ENCODE results near the gene SLC12A3.

The SLC12A3 gene

DNA sequence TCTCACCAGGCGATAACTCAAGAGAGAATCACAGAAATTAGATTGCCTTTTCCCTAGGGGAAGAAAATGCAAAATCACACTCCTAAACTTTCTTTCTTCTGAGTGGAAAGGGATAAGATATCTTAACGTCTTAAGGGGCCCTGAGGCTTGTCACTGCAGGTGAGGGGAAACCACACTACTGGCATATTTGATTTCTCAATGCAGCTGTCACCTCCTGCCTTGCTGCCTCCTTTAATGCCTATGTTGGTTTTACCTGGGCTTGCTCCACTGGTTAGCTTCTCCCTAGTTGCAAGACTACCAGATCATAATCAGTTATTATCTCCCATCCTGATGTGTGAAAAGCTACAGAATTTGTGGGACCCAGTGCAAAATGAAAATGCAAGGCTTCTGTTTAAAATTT lies 62.5 kb downstream of the SLC12A3 start:
- H3K79me1 ChIP-seq (ENCODE audit: low read length): no peaks in the 10 kb centered on the region
- no CpG with 5 or more reads among the region's 2 CpGs for WGBS (ENCODE audit: extremely low coverage, insufficient coverage, low lambda C conversion rate)
- H3K36me3 ChIP-seq (ENCODE audit: control insufficient read depth, insufficient read depth, low read length): no peaks in the 10 kb centered on the region

GRCh38 chr16:56929639-56930038 lies 64.6 kb downstream of the SLC12A3 start:
- H2BK120ac ChIP-seq (ENCODE audit: low read depth, low read length): no peak overlapping the region
- no peak overlapping the region for H3K18ac ChIP-seq (ENCODE audit: low read length)
- H4K8ac ChIP-seq (ENCODE audit: low read depth, low read length): no peak overlapping the region
- no peak for DNase-seq
- no peak overlapping the region for H3K27ac ChIP-seq (ENCODE audit: low read depth, low read length)
- H2AK5ac ChIP-seq (ENCODE audit: low read length): no peak overlapping the region
- no peak overlapping the region for H3K23ac ChIP-seq (ENCODE audit: low read length)
- no peak overlapping the region for H3K4ac ChIP-seq (ENCODE audit: low read depth, low read length)
- peaks cover 23% of the 10 kb centered on the region for H3K79me2 ChIP-seq (ENCODE audit: control insufficient read depth, insufficient read depth, low read length)
- peaks cover 4% of the 10 kb centered on the region for H3K4me1 ChIP-seq (ENCODE audit: control insufficient read depth, low read depth, low read length)
- H3K9ac ChIP-seq (ENCODE audit: low read length): no peak overlapping the region
- H3K56ac ChIP-seq (ENCODE audit: low read length): no peak overlapping the region
- no CpG with 5 or more reads among the region's 4 CpGs for WGBS (ENCODE audit: extremely low coverage, insufficient coverage, low lambda C conversion rate)
- H3K27me3 ChIP-seq (ENCODE audit: insufficient read depth, low read length, poor library complexity): no peaks in the 10 kb centered on the region
- no peak overlapping the region for H2BK15ac ChIP-seq (replicated peaks; ENCODE audit: low read depth)
- no peak overlapping the region for H2BK5ac ChIP-seq (ENCODE audit: low read length)
- H3K4me3 ChIP-seq (ENCODE audit: low read length): no peak overlapping the region
- H3K79me1 ChIP-seq (ENCODE audit: low read length): peaks cover 5% of the 10 kb centered on the region
- H3K4me2 ChIP-seq (ENCODE audit: low read length): no peak overlapping the region
- H4K5ac ChIP-seq (ENCODE audit: low read length): no peak overlapping the region
- no peaks in the 10 kb centered on the region for H3K36me3 ChIP-seq (ENCODE audit: control insufficient read depth, insufficient read depth, low read length)

More for the DNA sequence above, 62.5 kb downstream of the SLC12A3 start:
- no peak overlapping the region for H3K4me3 ChIP-seq (ENCODE audit: low read length)
- no peak overlapping the region for H4K5ac ChIP-seq (ENCODE audit: low read length)
- H2AK5ac ChIP-seq (ENCODE audit: low read length): no peak overlapping the region
- H3K23ac ChIP-seq (ENCODE audit: low read length): no peak overlapping the region
- H2BK15ac ChIP-seq (replicated peaks; ENCODE audit: low read depth): no peak overlapping the region
- no peak overlapping the region for H3K27ac ChIP-seq (ENCODE audit: low read depth, low read length)
- no peak overlapping the region for H3K9ac ChIP-seq (ENCODE audit: low read length)
- no peak overlapping the region for H3K18ac ChIP-seq (ENCODE audit: low read length)
- no peak overlapping the region for H4K8ac ChIP-seq (ENCODE audit: low read depth, low read length)
- H3K56ac ChIP-seq (ENCODE audit: low read length): no peak overlapping the region
- no peak overlapping the region for H2BK120ac ChIP-seq (ENCODE audit: low read depth, low read length)
- H2BK5ac ChIP-seq (ENCODE audit: low read length): no peak overlapping the region
- H3K4ac ChIP-seq (ENCODE audit: low read depth, low read length): no peak overlapping the region
- no peak overlapping the region for H3K4me2 ChIP-seq (ENCODE audit: low read length)
- no peaks in the 10 kb centered on the region for H3K27me3 ChIP-seq (ENCODE audit: insufficient read depth, low read length, poor library complexity)
- H3K4me1 ChIP-seq (ENCODE audit: control insufficient read depth, low read depth, low read length): peaks cover 4% of the 10 kb centered on the region
- no peak for DNase-seq
- H3K79me2 ChIP-seq (ENCODE audit: control insufficient read depth, insufficient read depth, low read length): peaks cover 4% of the 10 kb centered on the region

GRCh38 chr16:56930486-56931270 lies 65.7 kb downstream of the SLC12A3 start:
- H2BK15ac ChIP-seq (replicated peaks; ENCODE audit: low read depth): no peak overlapping the region
- H3K79me2 ChIP-seq (ENCODE audit: control insufficient read depth, insufficient read depth, low read length): peaks cover 29% of the 10 kb centered on the region
- H2BK120ac ChIP-seq (ENCODE audit: low read depth, low read length): no peak overlapping the region
- H3K27ac ChIP-seq (ENCODE audit: low read depth, low read length): no peak overlapping the region
- no peaks in the 10 kb centered on the region for H3K27me3 ChIP-seq (ENCODE audit: insufficient read depth, low read length, poor library complexity)
- no peak overlapping the region for H3K4me2 ChIP-seq (ENCODE audit: low read length)
- H4K5ac ChIP-seq (ENCODE audit: low read length): no peak overlapping the region
- peaks cover 4% of the 10 kb centered on the region for H3K4me1 ChIP-seq (ENCODE audit: control insufficient read depth, low read depth, low read length)
- H4K8ac ChIP-seq (ENCODE audit: low read depth, low read length): no peak overlapping the region
- H3K4ac ChIP-seq (ENCODE audit: low read depth, low read length): no peak overlapping the region
- H3K9ac ChIP-seq (ENCODE audit: low read length): no peak overlapping the region
- WGBS (ENCODE audit: extremely low coverage, insufficient coverage, low lambda C conversion rate): no CpG with 5 or more reads among the region's 15 CpGs
- no peak overlapping the region for H3K18ac ChIP-seq (ENCODE audit: low read length)
- H3K23ac ChIP-seq (ENCODE audit: low read length): no peak overlapping the region
- H3K4me3 ChIP-seq (ENCODE audit: low read length): no peak overlapping the region
- H3K79me1 ChIP-seq (ENCODE audit: low read length): peaks cover 10% of the 10 kb centered on the region
- H2AK5ac ChIP-seq (ENCODE audit: low read length): no peak overlapping the region
- H2BK5ac ChIP-seq (ENCODE audit: low read length): no peak overlapping the region
- no peak for DNase-seq
- H3K56ac ChIP-seq (ENCODE audit: low read length): no peak overlapping the region
- H3K36me3 ChIP-seq (ENCODE audit: control insufficient read depth, insufficient read depth, low read length): no peaks in the 10 kb centered on the region

GRCh38 chr16:56931271-56931891 lies 66.4 kb downstream of the SLC12A3 start:
- Histone ChIP-seq H3K4me3 (ENCODE audit: low read length) (no peak overlapping the region), H3K27ac (ENCODE audit: low read depth, low read length) (no peak overlapping the region), H3K23ac (ENCODE audit: low read length) (peak overlapping the region; percentile 56), H3K56ac (ENCODE audit: low read length) (peak overlapping the region; percentile 91), H3K18ac (ENCODE audit: low read length) (peak overlapping the region; percentile 41), H2BK120ac (ENCODE audit: low read depth, low read length) (no peak overlapping the region), H3K79me1 (ENCODE audit: low read length) (peaks cover 10% of the 10 kb centered on the region), H3K79me2 (ENCODE audit: control insufficient read depth, insufficient read depth, low read length) (peaks cover 29% of the 10 kb centered on the region), H3K4ac (ENCODE audit: low read depth, low read length) (peak overlapping the region; percentile 94), H2BK5ac (ENCODE audit: low read length) (peak overlapping the region; percentile 71), H3K4me2 (ENCODE audit: low read length) (peak overlapping the region; percentile 34), H3K27me3 (ENCODE audit: insufficient read depth, low read length, poor library complexity) (no peaks in the 10 kb centered on the region), H2AK5ac (ENCODE audit: low read length) (peak overlapping the region; percentile 87), H3K9ac (ENCODE audit: low read length) (peak overlapping the region; percentile 60), H3K4me1 (ENCODE audit: control insufficient read depth, low read depth, low read length) (peaks cover 4% of the 10 kb centered on the region), H3K36me3 (ENCODE audit: control insufficient read depth, insufficient read depth, low read length) (no peaks in the 10 kb centered on the region), H4K8ac (ENCODE audit: low read depth, low read length) (no peak overlapping the region), H4K5ac (ENCODE audit: low read length) (no peak overlapping the region), H2BK15ac (replicated peaks; ENCODE audit: low read depth) (no peak overlapping the region)
- no CpG with 5 or more reads among the region's 25 CpGs for whole genome bisulfite sequencing (ENCODE audit: extremely low coverage, insufficient coverage, low lambda C conversion rate)
- peak; percentile 51 for DNase-seq

GRCh38 chr16:56931892-56932720 lies 67.1 kb downstream of the SLC12A3 start, which contains the start of gene HERPUD1:
HERPUD1 (plus strand) TSS chr16:56932142; CDS start chr16:56932245, 103 bp downstream.
- H3K79me2 ChIP-seq (ENCODE audit: control insufficient read depth, insufficient read depth, low read length): peaks cover 30% of the 10 kb centered on the region
- DNase-seq: peak; percentile 98
- H3K4ac ChIP-seq (ENCODE audit: low read depth, low read length): peak within 1 kb of the TSS; percentile 94
- peak within 1 kb of the TSS; percentile 87 for H2AK5ac ChIP-seq (ENCODE audit: low read length)
- no peak within 1 kb of the TSS for H2BK120ac ChIP-seq (ENCODE audit: low read depth, low read length)
- H3K18ac ChIP-seq (ENCODE audit: low read length): peak within 1 kb of the TSS; percentile 41
- peaks cover 5% of the 10 kb centered on the region for H3K36me3 ChIP-seq (ENCODE audit: control insufficient read depth, insufficient read depth, low read length)
- H3K4me2 ChIP-seq (ENCODE audit: low read length): peak within 1 kb of the TSS; percentile 88
- peak within 1 kb of the TSS; percentile 97 for H3K56ac ChIP-seq (ENCODE audit: low read length)
- H3K79me1 ChIP-seq (ENCODE audit: low read length): peaks cover 13% of the 10 kb centered on the region
- no peak within 1 kb of the TSS for H2BK15ac ChIP-seq (replicated peaks; ENCODE audit: low read depth)
- H4K8ac ChIP-seq (ENCODE audit: low read depth, low read length): no peak within 1 kb of the TSS
- H2BK5ac ChIP-seq (ENCODE audit: low read length): peak within 1 kb of the TSS; percentile 80
- no peak within 1 kb of the TSS for H4K5ac ChIP-seq (ENCODE audit: low read length)
- H3K27me3 ChIP-seq (ENCODE audit: insufficient read depth, low read length, poor library complexity): no peaks in the 10 kb centered on the region
- H3K4me3 ChIP-seq (ENCODE audit: low read length): peak within 1 kb of the TSS; percentile 88
- H3K27ac ChIP-seq (ENCODE audit: low read depth, low read length): no peak within 1 kb of the TSS
- H3K9ac ChIP-seq (ENCODE audit: low read length): peak within 1 kb of the TSS; percentile 98
- WGBS (ENCODE audit: extremely low coverage, insufficient coverage, low lambda C conversion rate): no CpG with 5 or more reads among the region's 83 CpGs
- peak within 1 kb of the TSS; percentile 89 for H3K23ac ChIP-seq (ENCODE audit: low read length)
- peaks cover 4% of the 10 kb centered on the region for H3K4me1 ChIP-seq (ENCODE audit: control insufficient read depth, low read depth, low read length)

Data from mesendoderm (in vitro differentiated cells).